ENCODE results near the gene MAN1A2. TPM values are rescaled to one million over a fixed set of nuclear protein-coding genes. Genes with fewer than 3 reads are reported as not detected.

Gene MAN1A2
- total and polyA plus RNA-seq, 10 of the 15 experiments (the other 5 are each of a cell fraction or from before 2014, with no cell fraction given): 2.8 to 23.6 (median 16.0) TPM

DNA sequence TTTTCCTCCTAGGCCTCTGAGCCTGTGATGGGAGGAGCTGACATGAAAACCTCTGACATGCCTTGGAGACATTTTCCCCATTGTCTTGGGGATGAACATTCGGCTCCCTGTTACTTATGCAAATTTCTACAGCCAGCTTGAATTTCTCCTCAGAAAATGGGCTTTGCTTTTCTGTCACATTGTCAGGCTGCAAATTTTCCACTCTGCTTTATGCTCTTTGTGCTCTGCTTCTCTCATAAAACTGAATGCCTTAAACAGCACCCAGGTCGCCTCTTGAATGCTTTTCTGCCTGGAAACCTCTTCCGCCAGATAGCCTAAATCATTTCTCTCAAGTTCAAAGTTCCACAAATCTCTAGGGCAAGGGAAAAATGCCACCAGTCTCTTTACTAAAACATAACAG lies 191.9 kb downstream of the MAN1A2 start:
- Histone ChIP-seq H3K4me1 (ENCODE audit: control insufficient read depth, insufficient read depth, low read length) (no peaks in the 10 kb centered on the region), H3K36me3 (ENCODE audit: control insufficient read depth in 2 of 2, insufficient read depth in 2 of 2, low read length in 1 of 2) (no peaks in the 10 kb centered on the region), H3K27ac (ENCODE audit: control insufficient read depth, insufficient read depth) (no peak overlapping the region), H3K27me3 (replicated peaks in 1 of 2; ENCODE audit: control insufficient read depth in 2 of 2, insufficient read depth in 2 of 2, low read length in 1 of 2) (peaks cover 0 to 3% of the 10 kb centered on the region in 2 experiments; a peak in 2 of 4 replicates), H4K20me1 (ENCODE audit: control insufficient read depth, insufficient read depth) (peaks cover 3% of the 10 kb centered on the region), H3K4me2 (ENCODE audit: control insufficient read depth, insufficient read depth) (no peak overlapping the region), H3K9ac (ENCODE audit: control insufficient read depth, insufficient read depth, low read length) (no peak overlapping the region), H3K4me3 (no peak overlapping the region), H3K79me2 (ENCODE audit: control insufficient read depth, insufficient read depth, low read length) (no peaks in the 10 kb centered on the region), H3K9me3 (replicated peaks; ENCODE audit: control insufficient read depth, insufficient read depth, low read length) (no peaks in the 10 kb centered on the region; the same call in 2 of the 3 replicates), H2AFZ (ENCODE audit: control insufficient read depth, low read depth, low read length) (no peak overlapping the region)
- no TSS peak for BruUV-seq (replicated peaks)
- DNase-seq (ENCODE audit: low read depth, low spot score) (no peak), FAIRE-seq (no peak), ATAC-seq (no peak)
- RAD21 ChIA-PET (ENCODE audit: unreplicated experiment): no interaction called here
- 46% methylated on average over 3 of the region's 3 CpGs for WGBS (ENCODE audit: insufficient coverage, insufficient replicate concordance, low lambda C conversion rate, missing lambda C conversion rate)
- CTCF ChIA-PET: interaction anchor here (1.3 kb wide), 1 partner anchor 115 kb away, joined by 3 read pairs; no protein-coding TSS in a partner anchor
- TF ChIP-seq, protein P1, sequence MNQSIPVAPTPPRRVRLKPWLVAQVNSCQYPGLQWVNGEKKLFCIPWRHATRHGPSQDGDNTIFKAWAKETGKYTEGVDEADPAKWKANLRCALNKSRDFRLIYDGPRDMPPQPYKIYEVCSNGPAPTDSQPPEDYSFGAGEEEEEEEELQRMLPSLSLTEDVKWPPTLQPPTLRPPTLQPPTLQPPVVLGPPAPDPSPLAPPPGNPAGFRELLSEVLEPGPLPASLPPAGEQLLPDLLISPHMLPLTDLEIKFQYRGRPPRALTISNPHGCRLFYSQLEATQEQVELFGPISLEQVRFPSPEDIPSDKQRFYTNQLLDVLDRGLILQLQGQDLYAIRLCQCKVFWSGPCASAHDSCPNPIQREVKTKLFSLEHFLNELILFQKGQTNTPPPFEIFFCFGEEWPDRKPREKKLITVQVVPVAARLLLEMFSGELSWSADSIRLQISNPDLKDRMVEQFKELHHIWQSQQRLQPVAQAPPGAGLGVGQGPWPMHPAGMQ (IDR thresholded peaks at IDR 0.05; ENCODE audit: borderline replicate concordance): no peak
- TF ChIP-seq WRNIP1 (IDR thresholded peaks at IDR 0.05; ENCODE audit: borderline replicate concordance, low read depth, low read length) (no peak), SIX5 (IDR thresholded peaks at IDR 0.05; ENCODE audit: low read depth, low read length, severe bottlenecking) (no peak), BMI1 (IDR thresholded peaks at IDR 0.05; ENCODE audit: borderline replicate concordance) (no peak), EZH2 (IDR thresholded peaks at IDR 0.05; ENCODE audit: borderline replicate concordance, control insufficient read depth, low read depth, low read length) (no peak), ZNF24 (IDR thresholded peaks at IDR 0.05) (no peak), SIN3A (IDR thresholded peaks at IDR 0.05; ENCODE audit: low read depth, low read length) (no peak), SUPT20H (IDR thresholded peaks at IDR 0.05; ENCODE audit: borderline replicate concordance, control insufficient read depth, low read depth, low read length) (no peak)
- TF ChIP-seq, protein P2, sequence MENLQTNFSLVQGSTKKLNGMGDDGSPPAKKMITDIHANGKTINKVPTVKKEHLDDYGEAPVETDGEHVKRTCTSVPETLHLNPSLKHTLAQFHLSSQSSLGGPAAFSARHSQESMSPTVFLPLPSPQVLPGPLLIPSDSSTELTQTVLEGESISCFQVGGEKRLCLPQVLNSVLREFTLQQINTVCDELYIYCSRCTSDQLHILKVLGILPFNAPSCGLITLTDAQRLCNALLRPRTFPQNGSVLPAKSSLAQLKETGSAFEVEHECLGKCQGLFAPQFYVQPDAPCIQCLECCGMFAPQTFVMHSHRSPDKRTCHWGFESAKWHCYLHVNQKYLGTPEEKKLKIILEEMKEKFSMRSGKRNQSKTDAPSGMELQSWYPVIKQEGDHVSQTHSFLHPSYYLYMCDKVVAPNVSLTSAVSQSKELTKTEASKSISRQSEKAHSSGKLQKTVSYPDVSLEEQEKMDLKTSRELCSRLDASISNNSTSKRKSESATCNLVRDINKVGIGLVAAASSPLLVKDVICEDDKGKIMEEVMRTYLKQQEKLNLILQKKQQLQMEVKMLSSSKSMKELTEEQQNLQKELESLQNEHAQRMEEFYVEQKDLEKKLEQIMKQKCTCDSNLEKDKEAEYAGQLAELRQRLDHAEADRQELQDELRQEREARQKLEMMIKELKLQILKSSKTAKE (IDR thresholded peaks at IDR 0.05; ENCODE audit: low read depth, poor library complexity, severe bottlenecking): no peak
- TF ChIP-seq, protein P3, sequence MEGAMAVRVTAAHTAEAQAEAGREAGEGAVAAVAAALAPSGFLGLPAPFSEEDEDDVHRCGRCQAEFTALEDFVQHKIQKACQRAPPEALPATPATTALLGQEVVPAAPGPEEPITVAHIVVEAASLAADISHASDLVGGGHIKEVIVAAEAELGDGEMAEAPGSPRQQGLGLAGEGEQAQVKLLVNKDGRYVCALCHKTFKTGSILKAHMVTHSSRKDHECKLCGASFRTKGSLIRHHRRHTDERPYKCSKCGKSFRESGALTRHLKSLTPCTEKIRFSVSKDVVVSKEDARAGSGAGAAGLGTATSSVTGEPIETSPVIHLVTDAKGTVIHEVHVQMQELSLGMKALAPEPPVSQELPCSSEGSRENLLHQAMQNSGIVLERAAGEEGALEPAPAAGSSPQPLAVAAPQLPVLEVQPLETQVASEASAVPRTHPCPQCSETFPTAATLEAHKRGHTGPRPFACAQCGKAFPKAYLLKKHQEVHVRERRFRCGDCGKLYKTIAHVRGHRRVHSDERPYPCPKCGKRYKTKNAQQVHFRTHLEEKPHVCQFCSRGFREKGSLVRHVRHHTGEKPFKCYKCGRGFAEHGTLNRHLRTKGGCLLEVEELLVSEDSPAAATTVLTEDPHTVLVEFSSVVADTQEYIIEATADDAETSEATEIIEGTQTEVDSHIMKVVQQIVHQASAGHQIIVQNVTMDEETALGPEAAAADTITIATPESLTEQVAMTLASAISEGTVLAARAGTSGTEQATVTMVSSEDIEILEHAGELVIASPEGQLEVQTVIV (IDR thresholded peaks at IDR 0.05; ENCODE audit: borderline replicate concordance, partially characterized antibody): no peak
- TF ChIP-seq, protein P4, sequence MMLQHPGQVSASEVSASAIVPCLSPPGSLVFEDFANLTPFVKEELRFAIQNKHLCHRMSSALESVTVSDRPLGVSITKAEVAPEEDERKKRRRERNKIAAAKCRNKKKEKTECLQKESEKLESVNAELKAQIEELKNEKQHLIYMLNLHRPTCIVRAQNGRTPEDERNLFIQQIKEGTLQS (IDR thresholded peaks at IDR 0.05; ENCODE audit: borderline replicate concordance, extremely low read depth, low read depth, low read length): no peak
- in situ Hi-C loops (cut with MboI) (no loop called here), intact Hi-C loops (cut with micrococcal nuclease; ENCODE audit: unreplicated experiment) (no loop called here)
- SMC1A ChIA-PET (ENCODE audit: uncharacterized antibody, unreplicated experiment): no interaction called here
- POLR2A ChIA-PET: no interaction called here
